Skeletal muscle cell (primary cell): ENCODE results near the gene CD59.

Experiments used
- DNase-seq: peaks from one replicate; pipeline ENCODE4 v3.0.0-alpha.2; 2010; ENCODE audit warnings: low read depth
- H3K4me3 ChIP-seq: 2 replicates; pipeline ENCODE4 v1.5.1; 2011; ENCODE audit warnings: low read depth, mild to moderate bottlenecking, control low read depth, low read length, moderate library complexity

Gene CD59

DNA sequence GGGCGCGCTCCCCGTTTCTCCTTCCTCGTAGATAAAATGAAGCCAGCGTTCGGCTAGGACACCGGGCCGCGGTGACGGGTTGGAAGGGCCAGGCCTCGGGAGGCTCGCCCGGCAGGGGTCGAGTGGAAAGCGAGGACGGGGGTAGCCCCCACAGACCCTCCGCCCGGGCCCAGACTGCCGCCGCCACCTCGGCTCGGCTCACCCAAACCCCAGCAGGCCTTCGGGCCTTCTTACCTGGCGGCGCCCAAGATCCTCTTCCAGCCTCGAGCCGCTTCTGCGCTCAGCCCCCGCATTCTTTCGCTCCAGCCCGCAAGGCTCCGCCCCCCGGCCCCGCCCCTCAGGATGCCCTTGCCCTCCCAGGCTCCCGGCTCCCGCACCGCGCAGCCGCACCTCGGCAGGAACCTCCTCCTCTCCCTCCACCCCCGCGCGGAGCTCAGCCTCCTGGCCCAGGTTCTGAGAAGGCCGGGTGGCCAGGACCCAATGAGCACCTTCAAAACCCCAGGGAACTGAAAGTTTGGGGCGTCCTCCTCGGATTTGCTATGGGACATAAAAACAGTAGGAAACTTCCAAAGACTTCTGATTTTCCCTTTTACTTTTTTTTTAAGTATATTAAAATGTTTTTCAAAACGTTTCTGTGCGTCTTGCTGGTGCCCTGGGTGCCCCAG is at the start of gene CD59:
Gene CD59, minus strand, starts transcription at position 276 of the 665 bp plus-strand sequence. CDS start 13,978 bp downstream, outside the sequence.
- peak within 1 kb of the TSS; percentile 87 for H3K4me3 ChIP-seq
- peak; percentile 66 for DNase-seq

DNA sequence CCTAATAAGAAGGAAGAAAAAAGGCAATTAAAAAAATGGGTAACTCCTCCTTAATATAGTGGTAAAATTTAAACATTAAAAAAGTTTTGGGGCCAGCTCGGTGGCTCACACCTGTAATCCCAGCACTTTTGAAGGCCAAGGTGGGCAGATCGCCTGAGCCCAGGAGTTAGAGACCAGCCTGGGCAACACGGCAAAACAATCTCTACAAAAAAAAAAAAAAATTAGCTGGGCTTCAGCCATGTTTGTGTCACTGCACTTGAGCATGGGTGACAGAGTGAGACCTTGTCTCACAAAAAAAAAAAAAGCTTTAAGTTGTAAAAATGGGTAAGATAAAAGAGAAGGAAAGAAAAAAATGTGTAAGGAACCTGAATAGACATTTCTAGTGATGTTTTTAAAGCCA is 49.4 kb upstream of the CD59 start:
- H3K4me3 ChIP-seq: no peak overlapping the region
- DNase-seq: no peak

- DNase-seq: peak; percentile 56
- H3K4me3 ChIP-seq: no peak overlapping the region
These were observed 43.8 kb upstream of the CD59 start for GRCh38 chr11:33779849-33780528.

DNA sequence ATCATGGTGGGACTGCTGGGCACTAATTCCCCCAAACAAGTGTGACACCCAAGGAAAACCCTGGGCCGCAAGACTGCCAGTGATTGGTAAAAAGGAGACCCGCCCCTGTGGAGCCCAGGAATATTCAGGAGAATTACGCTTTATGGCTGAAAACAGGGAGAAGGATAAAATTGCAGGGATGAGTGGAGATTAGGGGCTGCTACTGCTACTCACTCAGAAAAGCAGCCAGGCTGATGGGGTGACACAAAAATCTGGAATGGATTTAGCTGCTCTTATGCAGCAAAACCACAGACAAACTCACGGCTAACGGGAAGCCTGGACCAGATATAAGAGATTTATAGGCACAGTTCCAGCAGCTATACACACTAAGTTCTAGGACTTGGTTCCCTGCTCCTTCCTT is 42.5 kb upstream of the CD59 start:
- H3K4me3 ChIP-seq: no peak overlapping the region
- DNase-seq: peak; percentile 54

- H3K4me3 ChIP-seq: no peak overlapping the region
- no peak for DNase-seq
These were observed 41.7 kb upstream of the CD59 start for GRCh38 chr11:33777906-33778305.

DNA sequence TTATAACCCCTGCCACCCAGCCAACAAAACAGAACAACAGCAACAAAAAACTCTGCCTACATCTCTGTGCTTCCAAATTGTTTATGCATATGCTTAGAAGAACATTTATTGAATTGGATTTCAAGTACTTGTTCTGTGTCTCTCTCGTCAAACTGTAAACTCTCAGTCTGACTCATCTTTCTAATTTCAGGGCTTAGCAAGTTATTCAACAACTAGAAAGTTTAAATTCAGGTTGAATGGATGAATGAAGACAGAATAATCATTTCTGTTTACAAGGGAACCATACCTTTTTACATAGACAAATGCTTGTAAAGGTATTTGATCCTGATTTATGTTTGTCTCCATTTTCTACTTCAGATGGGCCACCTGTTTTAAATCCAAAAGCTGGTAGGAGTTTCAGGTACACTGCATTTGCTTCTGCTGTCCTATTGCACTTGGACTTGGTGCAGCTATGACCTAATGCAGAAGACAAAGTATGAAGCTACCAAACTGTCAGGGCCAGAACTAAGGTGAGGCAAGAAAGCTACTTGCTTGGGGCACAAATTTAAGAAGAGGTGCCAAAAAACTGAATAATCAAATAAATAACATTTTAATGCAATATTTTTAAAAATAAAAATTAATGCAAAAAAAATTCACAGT is 39.7 kb upstream of the CD59 start:
- DNase-seq: no peak
- H3K4me3 ChIP-seq: no peak overlapping the region

- H3K4me3 ChIP-seq: no peak overlapping the region
- no peak for DNase-seq
These were observed 39.2 kb upstream of the CD59 start for GRCh38 chr11:33775467-33775807.

DNA sequence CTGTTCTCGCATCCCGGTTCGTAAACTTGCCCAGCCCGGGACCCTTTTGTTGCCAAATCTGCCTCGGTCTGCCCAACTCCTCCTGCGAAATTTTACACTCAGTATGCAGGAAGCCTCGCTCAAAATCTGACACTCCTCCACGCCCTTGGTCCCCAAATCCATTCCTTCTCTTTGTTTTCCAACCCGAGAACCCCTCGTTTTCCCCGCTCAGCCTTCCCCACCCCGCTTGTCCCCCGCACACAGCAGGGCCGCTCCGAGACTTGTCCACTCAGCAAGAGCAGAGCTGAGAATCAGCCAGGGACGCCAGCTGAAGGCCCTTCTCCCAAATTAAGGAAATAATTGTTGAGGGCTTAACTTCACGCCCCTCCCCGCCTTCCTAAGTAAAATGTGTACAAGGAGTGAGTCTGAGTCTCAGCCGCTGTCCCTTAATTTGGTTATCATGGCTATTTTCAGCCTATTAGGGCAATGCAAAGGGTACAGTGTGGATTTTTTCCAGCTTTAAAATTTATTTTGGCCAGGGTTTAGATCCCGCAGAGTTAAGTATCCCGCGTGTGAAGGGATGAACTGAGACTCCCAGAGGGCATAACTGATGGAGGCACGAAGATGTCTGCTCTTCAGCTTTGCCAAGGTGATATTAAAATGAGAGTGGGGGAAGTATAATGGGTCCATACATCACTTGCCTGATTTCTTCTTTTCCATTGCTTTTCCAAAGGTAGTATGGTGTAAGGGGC is 38.7 kb upstream of the CD59 start:
- peak overlapping the region; percentile 96 for H3K4me3 ChIP-seq
- no peak for DNase-seq

- DNase-seq: peak; percentile 20
- H3K4me3 ChIP-seq: peak within 1 kb of the TSS; percentile 96
These were observed 37.9 kb upstream of the CD59 start, which contains the start of gene FBXO3 for GRCh38 chr11:33773987-33774735. Gene FBXO3, minus strand, starts transcription at chr11:33774520. Its CDS starts 23 bp downstream, at chr11:33774497.

DNA sequence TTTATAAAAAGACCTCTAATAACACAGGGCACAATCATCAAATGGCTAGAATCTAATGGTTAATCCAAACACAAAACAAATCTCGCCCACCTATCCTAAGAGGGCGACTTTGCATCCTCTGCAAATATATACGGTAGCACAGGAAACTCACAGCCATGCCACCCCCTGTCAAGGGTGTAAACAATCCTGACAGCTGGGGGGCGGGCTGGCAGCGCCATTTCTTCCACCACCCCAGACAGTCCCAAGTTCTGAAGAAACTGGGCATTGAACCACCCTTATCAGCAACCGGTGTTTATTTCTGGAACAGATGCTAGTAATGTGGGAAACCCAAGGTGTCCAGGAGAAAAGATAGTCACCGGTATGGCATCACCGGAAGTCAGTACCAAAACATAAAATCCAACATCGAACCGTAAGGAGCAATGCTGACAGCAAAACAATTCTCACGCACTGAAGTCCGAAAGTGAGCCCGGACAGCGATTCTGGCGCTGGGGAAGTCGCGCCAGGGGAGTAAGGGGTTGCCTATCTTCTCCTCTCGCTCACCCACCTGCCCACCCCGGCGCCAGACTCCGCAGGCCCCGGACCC is 37.3 kb upstream of the CD59 start:
- peak overlapping the region; percentile 96 for H3K4me3 ChIP-seq
- no peak for DNase-seq

GRCh38 chr11:33772870-33773269 is 36.6 kb upstream of the CD59 start:
- no peak for DNase-seq
- H3K4me3 ChIP-seq: no peak overlapping the region

GRCh38 chr11:33772300-33772699 is 36.1 kb upstream of the CD59 start:
- no peak overlapping the region for H3K4me3 ChIP-seq
- DNase-seq: no peak

DNA sequence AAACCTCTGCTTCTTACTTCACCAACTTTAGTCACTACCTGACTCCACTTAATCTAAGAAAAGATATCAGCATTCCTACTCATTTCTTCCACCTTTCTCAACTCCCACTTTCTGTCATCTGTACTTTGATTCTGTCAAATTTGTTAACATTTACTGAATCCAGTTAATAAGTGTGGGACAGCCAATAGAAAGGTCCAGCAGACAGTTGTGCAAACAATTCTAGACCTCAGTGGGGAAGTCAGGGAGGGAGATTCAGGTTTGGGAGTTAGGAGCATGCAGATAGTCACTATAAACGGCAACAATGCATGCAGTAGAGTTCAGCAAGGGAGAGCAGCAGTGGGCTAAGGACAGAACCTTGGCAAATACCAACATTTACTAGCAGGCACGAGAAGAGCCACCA is 34.0 kb upstream of the CD59 start:
- H3K4me3 ChIP-seq: no peak overlapping the region
- DNase-seq: no peak

GRCh38 chr11:33769542-33769941 is 33.3 kb upstream of the CD59 start:
- no peak overlapping the region for H3K4me3 ChIP-seq
- no peak for DNase-seq

DNA sequence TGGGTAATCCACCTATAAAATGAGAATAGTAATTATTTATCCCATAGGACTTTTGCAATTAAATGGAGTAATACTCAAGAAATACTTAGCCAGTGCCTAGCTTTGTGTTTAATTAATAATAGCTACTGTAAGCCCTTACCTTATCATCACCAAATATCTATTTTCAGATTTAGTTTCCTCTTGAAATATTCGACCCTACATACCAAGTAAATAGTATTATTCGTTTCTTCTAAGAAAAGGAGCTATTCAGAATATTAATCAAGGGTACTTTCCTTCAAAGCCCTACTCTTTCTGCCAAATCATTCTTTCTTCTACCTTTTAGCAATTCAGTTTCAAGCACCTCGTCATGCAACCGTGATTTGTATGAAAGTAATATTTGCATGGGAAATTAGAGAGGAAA is 31.4 kb upstream of the CD59 start:
- DNase-seq: no peak
- no peak overlapping the region for H3K4me3 ChIP-seq

- no peak for DNase-seq
- no peak overlapping the region for H3K4me3 ChIP-seq
These were observed 29.9 kb upstream of the CD59 start for GRCh38 chr11:33766085-33766484.

DNA sequence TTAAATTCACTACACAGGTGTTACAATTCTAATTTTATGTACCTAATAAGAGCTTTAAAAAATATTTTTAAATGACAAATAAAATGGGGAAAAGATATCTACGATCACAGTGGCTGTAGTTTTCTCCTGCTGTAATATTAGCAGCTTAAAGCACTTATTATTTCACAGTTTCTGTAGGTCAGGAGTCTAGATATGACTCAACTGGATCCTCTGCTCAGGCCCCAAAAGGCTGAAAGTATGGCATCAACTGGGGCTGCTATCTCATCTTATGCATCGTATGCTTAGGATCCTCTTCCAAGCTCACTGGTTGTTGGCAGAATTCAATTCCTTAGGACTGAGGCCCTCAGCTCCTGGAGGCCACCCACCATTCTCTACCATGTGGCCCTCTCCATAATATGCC is 25.2 kb upstream of the CD59 start:
- no peak for DNase-seq

GRCh38 chr11:33753304-33753967 is 17.2 kb upstream of the CD59 start:
- H3K4me3 ChIP-seq: no peak overlapping the region
- DNase-seq: peak; percentile 58

More for the DNA sequence above, 25.2 kb upstream of the CD59 start:
- no peak overlapping the region for H3K4me3 ChIP-seq

GRCh38 chr11:33751878-33752277 is 15.7 kb upstream of the CD59 start:
- no peak for DNase-seq
- no peak overlapping the region for H3K4me3 ChIP-seq
